Neutrophil (primary cell): Measurements from ENCODE around the gene TRDN.

ENCODE experiments used
- H3K27ac ChIP-seq: fragments of 200-600 bp; sonication (generic); 2 replicates; pipeline ENCODE4 v1.5.1; 2016; ENCODE audit warnings: mild to moderate bottlenecking, moderate library complexity
- H3K27me3 ChIP-seq: fragments of 200-600 bp; sonication (generic); 2 replicates; pipeline ENCODE4 v1.6.0; 2016; ENCODE audit warnings: mild to moderate bottlenecking
- H3K36me3 ChIP-seq: fragments of 200-600 bp; sonication (generic); 2 replicates; pipeline ENCODE4 v1.5.1; 2017
- H3K4me1 ChIP-seq, 2 experiments: fragments of 200-600 bp in 1 of 2; sonication (generic) in 1 of 2; 1 replicate in 1 of 2; 2 replicates in 1 of 2; pipeline versions ENCODE4 v1.5.1 to v1.6.1; 2013 to 2016; ENCODE audit warnings: low read depth in 1 of 2, low read length in 1 of 2, mild to moderate bottlenecking in 1 of 2, moderate library complexity in 1 of 2; ENCODE audit not compliant: control insufficient read depth in 1 of 2, insufficient read depth in 1 of 2
- H3K4me3 ChIP-seq, 2 experiments: fragments of 200-600 bp in 1 of 2; sonication (generic) in 1 of 2; 1 replicate in 1 of 2; 2 replicates in 1 of 2; pipeline ENCODE4 v1.5.1; 2013 to 2016; ENCODE audit warnings: low read depth in 1 of 2, low read length in 1 of 2, mild to moderate bottlenecking in 1 of 2, moderate library complexity in 1 of 2
- H3K9me3 ChIP-seq: fragments of 200-600 bp; sonication (generic); 2 replicates; pipeline ENCODE4 v1.5.1; 2016
- TF ChIP-seq, protein P1 (sequence below): fragments of 200-600 bp; sonication (generic); IDR thresholded peaks from 2 replicates; pipeline ENCODE4 v1.5.1; 2016; ENCODE audit warnings: antibody characterized with exemption

TRDN gene

GRCh38 chr6:123549476-123549875 is 87.3 kb downstream of the TRDN start:
- H3K9me3 ChIP-seq: no peaks in the 10 kb centered on the region
- H3K27ac ChIP-seq: no peak overlapping the region
- no peaks in the 10 kb centered on the region for H3K27me3 ChIP-seq
- H3K4me3 ChIP-seq: no peak overlapping the region
- TF ChIP-seq, protein P1, sequence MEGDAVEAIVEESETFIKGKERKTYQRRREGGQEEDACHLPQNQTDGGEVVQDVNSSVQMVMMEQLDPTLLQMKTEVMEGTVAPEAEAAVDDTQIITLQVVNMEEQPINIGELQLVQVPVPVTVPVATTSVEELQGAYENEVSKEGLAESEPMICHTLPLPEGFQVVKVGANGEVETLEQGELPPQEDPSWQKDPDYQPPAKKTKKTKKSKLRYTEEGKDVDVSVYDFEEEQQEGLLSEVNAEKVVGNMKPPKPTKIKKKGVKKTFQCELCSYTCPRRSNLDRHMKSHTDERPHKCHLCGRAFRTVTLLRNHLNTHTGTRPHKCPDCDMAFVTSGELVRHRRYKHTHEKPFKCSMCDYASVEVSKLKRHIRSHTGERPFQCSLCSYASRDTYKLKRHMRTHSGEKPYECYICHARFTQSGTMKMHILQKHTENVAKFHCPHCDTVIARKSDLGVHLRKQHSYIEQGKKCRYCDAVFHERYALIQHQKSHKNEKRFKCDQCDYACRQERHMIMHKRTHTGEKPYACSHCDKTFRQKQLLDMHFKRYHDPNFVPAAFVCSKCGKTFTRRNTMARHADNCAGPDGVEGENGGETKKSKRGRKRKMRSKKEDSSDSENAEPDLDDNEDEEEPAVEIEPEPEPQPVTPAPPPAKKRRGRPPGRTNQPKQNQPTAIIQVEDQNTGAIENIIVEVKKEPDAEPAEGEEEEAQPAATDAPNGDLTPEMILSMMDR: no peak
- no peaks in the 10 kb centered on the region for H3K36me3 ChIP-seq
- no peaks in the 10 kb centered on the region for H3K4me1 ChIP-seq

DNA sequence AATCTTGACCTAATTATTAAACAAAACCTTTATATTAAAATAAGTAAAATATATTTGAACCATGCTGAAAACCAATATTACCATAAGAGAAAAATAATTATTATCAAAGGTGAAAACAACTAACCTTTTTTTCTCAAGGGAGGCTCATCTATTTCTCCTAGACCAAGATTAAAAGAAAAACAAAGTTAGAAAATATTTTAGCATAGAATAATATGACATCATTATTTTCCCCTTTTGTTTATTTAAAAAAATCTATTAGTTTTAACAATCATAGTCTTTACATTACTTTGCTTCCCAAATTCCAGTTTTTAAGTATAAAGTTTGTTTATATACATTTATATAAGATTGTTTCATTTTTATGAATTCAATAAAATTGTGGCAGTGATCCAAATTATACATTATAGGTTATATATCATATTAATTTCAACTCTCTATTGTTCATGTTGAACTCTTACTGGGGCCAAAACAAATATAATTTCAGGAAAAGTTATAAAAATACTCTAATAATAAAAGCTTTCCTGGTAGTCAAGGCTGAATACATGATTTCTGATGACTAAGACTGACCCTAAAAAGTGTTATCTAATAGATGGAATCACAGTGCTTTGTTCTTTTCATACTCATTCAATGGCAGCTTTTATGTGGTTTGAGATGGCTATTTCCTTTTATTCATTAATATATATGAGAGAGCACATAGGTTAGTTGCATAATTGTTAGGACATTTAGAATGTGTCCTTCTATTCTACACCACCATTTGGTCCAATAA is 89.4 kb downstream of the TRDN start:
- Histone ChIP-seq H3K4me3 (no peak overlapping the region), H3K36me3 (no peaks in the 10 kb centered on the region), H3K27me3 (no peaks in the 10 kb centered on the region), H3K27ac (no peak overlapping the region), H3K4me1 (no peaks in the 10 kb centered on the region), H3K9me3 (no peaks in the 10 kb centered on the region)
- TF ChIP-seq, protein P1: no peak

DNA sequence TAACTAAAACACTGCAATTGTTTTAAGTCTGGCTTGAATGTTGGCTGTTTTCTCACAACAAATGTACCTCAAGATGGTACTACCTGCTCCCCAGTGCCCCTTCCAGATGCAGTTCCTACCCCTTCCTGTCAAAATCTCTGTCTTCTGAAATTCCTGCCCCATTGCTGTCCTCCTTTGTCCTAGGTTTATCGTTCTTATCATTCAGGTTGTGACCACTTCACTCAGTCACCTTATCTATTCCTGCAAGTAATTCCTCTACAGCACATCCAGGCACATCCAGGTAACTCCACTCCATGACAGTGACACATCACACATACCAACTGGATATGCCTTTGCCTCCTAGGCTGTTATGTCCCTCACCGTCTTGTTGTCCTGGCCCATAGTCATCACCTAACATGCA is 90.2 kb downstream of the TRDN start:
- Histone ChIP-seq H3K27ac (no peak overlapping the region), H3K36me3 (no peaks in the 10 kb centered on the region), H3K4me1 (no peaks in the 10 kb centered on the region), H3K4me3 (no peak overlapping the region), H3K27me3 (no peaks in the 10 kb centered on the region), H3K9me3 (no peaks in the 10 kb centered on the region)
- TF ChIP-seq, protein P1: no peak

GRCh38 chr6:123541462-123541861 is 95.3 kb downstream of the TRDN start:
- Histone ChIP-seq H3K4me3 (no peak overlapping the region), H3K27ac (no peak overlapping the region), H3K36me3 (no peaks in the 10 kb centered on the region), H3K9me3 (no peaks in the 10 kb centered on the region), H3K4me1 (no peaks in the 10 kb centered on the region), H3K27me3 (no peaks in the 10 kb centered on the region)
- TF ChIP-seq, protein P1: no peak

DNA sequence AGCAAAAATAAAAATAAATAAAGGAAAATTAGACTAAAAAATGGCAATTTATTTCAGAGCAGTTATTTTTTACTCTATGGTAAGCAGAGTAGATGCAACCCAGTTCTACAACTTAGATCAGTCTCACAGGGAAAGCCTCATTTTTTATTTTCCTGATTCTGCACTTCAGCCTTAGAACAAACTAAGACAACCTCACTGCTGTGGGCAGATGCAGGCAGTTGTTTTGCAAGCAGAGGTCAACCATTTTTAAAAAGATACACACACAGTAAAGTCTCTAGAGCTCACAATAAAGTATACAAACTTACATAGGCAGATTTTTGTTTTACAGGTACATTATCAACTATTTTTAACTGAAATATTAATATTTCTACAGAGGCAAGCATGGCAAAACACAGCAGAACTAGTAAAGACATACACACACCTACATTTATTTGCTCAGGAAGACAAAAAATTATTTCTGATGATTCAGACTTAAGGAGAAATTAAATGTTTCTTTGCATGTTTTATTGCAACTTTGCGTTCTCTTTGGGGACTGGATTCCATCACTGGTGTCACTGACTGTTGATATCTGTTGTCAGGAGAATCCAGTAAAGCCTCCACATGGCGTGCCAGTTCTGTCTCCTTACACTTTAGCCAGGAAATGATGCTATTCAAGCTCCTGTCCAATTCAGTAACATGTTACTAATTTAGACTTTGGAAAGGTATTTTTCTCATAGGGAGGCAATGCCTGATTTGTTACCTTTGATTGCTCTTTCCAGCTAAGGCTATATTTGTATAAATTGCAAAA is 102.7 kb downstream of the TRDN start:
- no peaks in the 10 kb centered on the region for H3K36me3 ChIP-seq
- H3K9me3 ChIP-seq: no peaks in the 10 kb centered on the region
- H3K27ac ChIP-seq: no peak overlapping the region

More for the DNA sequence above, 102.7 kb downstream of the TRDN start:
- H3K27me3 ChIP-seq: no peaks in the 10 kb centered on the region
- H3K4me1 ChIP-seq: no peaks in the 10 kb centered on the region
- no peak overlapping the region for H3K4me3 ChIP-seq
- TF ChIP-seq, protein P1: no peak
